Measurements from ENCODE around the gene PRKACG.

- TF ChIP-seq CTCF (IDR thresholded peaks at IDR 0.05) (no peak), EZH2 (IDR thresholded peaks at IDR 0.05) (no peak), EZH2phosphoT487 (IDR thresholded peaks at IDR 0.05) (no peak)
Measured at GRCh38 chr9:69013382-69013727, 558 bp downstream of the PRKACG start.

Measured in neural progenitor cell (in vitro differentiated cells).